Natural killer cell (primary cell): ENCODE results near the gene IL6ST. TPM values are rescaled to one million over a fixed set of nuclear protein-coding genes. Genes with fewer than 3 reads are reported as not detected.

ENCODE experiments used
- ATAC-seq, 3 donors: fragments of 150-1000 bp in 2 of 3; fragments of 200-7000 bp in 1 of 3; cut with Tn5 transposase; 1 replicate in 1 of 3; 2 replicates in 2 of 3; pipeline ENCODE4 v1.10.0; 2021; ENCODE audit warnings: mild to moderate bottlenecking in 2 of 3, moderate library complexity in 2 of 3
- DNase-seq, 2 donors: peaks; one replicate each; pipeline versions ENCODE4 v3.0.0 to v3.0.0-alpha.2; 2013 to 2021; ENCODE audit warnings: mixed read lengths in 1 of 2
- H3K27ac ChIP-seq: one replicate; pipeline ENCODE4 v1.5.1; 2013; ENCODE audit warnings: mild to moderate bottlenecking, low read length
- H3K27me3 ChIP-seq: one replicate; pipeline ENCODE4 v1.6.1; 2013; ENCODE audit warnings: low read length; ENCODE audit not compliant: control insufficient read depth, insufficient read depth
- H3K36me3 ChIP-seq: one replicate; pipeline ENCODE4 v1.6.1; 2013; ENCODE audit warnings: low read length; ENCODE audit not compliant: control insufficient read depth, insufficient read depth
- H3K4me1 ChIP-seq: one replicate; pipeline ENCODE4 v1.6.1; 2013; ENCODE audit warnings: low read length; ENCODE audit not compliant: control insufficient read depth, insufficient read depth
- H3K4me3 ChIP-seq: one replicate; pipeline ENCODE4 v1.5.1; 2013; ENCODE audit warnings: low read length
- H3K9me3 ChIP-seq: one replicate; pipeline ENCODE4 v1.6.1; 2013; ENCODE audit warnings: low read length; ENCODE audit not compliant: control insufficient read depth, insufficient read depth
- H3K27ac Mint-ChIP-seq, 2 donors: one replicate each; pipeline ENCODE4 v1.8.0; 2022; ENCODE audit warnings: mild to moderate bottlenecking in 2 of 2, mixed read lengths in 2 of 2, moderate library complexity in 1 of 2
- H3K27me3 Mint-ChIP-seq, 2 donors: one replicate each; pipeline ENCODE4 v1.8.0; 2022; ENCODE audit warnings: low read depth in 2 of 2, mixed read lengths in 2 of 2
- H3K36me3 Mint-ChIP-seq: one replicate; pipeline ENCODE4 v1.8.0; 2022; ENCODE audit warnings: mixed read lengths
- H3K4me1 Mint-ChIP-seq, 2 donors: one replicate each; pipeline ENCODE4 v1.8.0; 2022; ENCODE audit warnings: mixed read lengths in 2 of 2
- H3K4me3 Mint-ChIP-seq: one replicate; pipeline ENCODE4 v1.8.0; 2022; ENCODE audit warnings: mild to moderate bottlenecking, moderate library complexity, mixed read lengths
- H3K9me3 Mint-ChIP-seq, 2 donors: one replicate each; pipeline ENCODE4 v1.8.0; 2022; ENCODE audit warnings: mixed read lengths in 2 of 2
- WGBS: methylation state at CpG from one replicate; pipeline ENCODE4 v1.1.7; 2013; ENCODE audit warnings: missing lambda C conversion rate; ENCODE audit not compliant: insufficient coverage; 5-methylcytosine and 5-hydroxymethylcytosine counted together
- intact Hi-C: fragments of 100-400 bp; cut with micrococcal nuclease; formaldehyde crosslinking; loops from one replicate; pipeline ENCODE4 v1.14.2; 2022
- total RNA-seq, 4 donors: library from RNA; stranded (reverse); fragments of 120-200 nt in 1 of 4; gene quantifications; one replicate each; pipeline versions ENCODE4 v1.2.3 to v1.2.4, GENCODE V29; 2013 to 2022
- TF ChIP-seq, protein P1 (sequence below): fragments of 200-600 bp; IDR thresholded peaks from one replicate; pipeline ENCODE4 v1.8.0; 2022; ENCODE audit warnings: antibody characterized with exemption

The IL6ST gene
- total RNA-seq, 3 donors from 2014 or later (not counting 1 experiment from before 2014, with no cell fraction given) = 48.5 to 73.0 (median 53.8) TPM

DNA sequence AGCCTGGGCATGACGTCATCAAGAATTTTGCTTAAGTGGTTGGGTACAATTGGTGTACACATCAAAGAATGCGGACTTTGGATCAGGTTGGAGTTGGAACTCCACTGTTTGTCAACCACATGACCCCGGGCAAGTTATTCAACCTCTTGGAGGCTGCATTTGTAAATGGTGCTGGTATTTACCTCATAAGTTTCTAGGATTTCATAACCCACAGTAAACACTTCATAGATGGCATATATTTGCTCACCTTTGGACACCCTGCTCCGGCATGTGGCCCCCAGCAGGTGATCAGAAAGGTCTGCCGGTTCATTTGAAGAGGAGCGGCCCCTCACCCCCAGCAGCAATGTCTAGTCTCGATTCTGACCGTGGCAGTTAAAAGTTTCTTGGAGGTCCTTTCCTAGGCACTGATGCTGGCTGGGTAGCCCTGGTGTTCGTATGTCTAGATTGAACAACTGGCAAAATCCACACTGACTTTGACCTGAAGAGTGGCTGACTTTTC is 60.6 kb downstream of the IL6ST start:
- Histone ChIP-seq H3K4me1 (no peaks in the 10 kb centered on the region), H3K4me3 (no peak overlapping the region), H3K27me3 (no peaks in the 10 kb centered on the region), H3K27ac (no peak overlapping the region), H3K9me3 (no peaks in the 10 kb centered on the region), H3K36me3 (peaks cover 2% of the 10 kb centered on the region)
- H3K4me1 Mint-ChIP-seq = no peaks in the 10 kb centered on the region
- intact Hi-C loops = loop anchor here (10.0 kb wide), 1 partner anchor 381 kb away; no protein-coding TSS in a partner anchor
- no peaks in the 10 kb centered on the region for H3K27me3 Mint-ChIP-seq
- H3K9me3 Mint-ChIP-seq = no peaks in the 10 kb centered on the region
- no peaks in the 10 kb centered on the region for H3K36me3 Mint-ChIP-seq
- ATAC-seq (no peak), DNase-seq (no peak)
- no peak overlapping the region for H3K27ac Mint-ChIP-seq
- WGBS = 92% methylated on average over 9 of the region's 9 CpGs
- TF ChIP-seq, protein P1, sequence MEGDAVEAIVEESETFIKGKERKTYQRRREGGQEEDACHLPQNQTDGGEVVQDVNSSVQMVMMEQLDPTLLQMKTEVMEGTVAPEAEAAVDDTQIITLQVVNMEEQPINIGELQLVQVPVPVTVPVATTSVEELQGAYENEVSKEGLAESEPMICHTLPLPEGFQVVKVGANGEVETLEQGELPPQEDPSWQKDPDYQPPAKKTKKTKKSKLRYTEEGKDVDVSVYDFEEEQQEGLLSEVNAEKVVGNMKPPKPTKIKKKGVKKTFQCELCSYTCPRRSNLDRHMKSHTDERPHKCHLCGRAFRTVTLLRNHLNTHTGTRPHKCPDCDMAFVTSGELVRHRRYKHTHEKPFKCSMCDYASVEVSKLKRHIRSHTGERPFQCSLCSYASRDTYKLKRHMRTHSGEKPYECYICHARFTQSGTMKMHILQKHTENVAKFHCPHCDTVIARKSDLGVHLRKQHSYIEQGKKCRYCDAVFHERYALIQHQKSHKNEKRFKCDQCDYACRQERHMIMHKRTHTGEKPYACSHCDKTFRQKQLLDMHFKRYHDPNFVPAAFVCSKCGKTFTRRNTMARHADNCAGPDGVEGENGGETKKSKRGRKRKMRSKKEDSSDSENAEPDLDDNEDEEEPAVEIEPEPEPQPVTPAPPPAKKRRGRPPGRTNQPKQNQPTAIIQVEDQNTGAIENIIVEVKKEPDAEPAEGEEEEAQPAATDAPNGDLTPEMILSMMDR = no peak
- no peak overlapping the region for H3K4me3 Mint-ChIP-seq

DNA sequence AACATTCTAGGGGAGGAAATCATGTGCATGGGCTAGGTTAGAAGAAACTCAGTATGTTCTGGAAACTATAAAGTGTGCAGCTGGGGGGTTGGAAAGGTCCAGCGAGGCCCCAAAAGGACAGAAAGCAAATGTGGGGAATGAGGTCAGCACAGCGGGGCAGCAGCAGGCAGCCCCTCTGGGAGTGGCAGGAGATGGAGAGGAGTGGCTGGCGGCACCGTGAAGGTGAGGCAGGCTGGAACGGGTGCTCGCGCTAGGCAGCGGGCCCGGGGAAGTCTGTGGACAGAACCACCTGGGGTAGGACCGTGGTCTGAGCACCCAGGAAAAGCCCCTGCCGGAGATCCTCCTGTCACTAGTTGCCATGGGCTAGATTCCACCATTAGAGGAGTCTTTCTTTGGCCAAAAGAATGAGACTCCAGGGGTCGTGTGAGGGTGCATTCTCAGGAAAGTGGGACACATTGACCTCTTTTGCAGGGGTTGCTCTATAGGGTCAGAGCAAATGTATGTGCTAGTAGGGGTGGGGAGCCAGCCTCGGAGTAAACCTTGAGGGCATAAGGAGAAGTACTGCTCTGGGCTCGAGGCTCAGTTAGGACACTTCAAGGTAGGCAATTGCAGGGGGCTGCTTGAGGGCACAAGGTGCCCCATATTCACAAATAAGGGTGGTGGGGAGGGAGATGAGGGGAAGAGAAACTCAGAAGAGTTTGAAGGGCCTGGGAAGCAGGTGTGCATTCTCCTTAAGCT is 61.2 kb downstream of the IL6ST start:
- no peak overlapping the region for H3K4me3 Mint-ChIP-seq

DNA sequence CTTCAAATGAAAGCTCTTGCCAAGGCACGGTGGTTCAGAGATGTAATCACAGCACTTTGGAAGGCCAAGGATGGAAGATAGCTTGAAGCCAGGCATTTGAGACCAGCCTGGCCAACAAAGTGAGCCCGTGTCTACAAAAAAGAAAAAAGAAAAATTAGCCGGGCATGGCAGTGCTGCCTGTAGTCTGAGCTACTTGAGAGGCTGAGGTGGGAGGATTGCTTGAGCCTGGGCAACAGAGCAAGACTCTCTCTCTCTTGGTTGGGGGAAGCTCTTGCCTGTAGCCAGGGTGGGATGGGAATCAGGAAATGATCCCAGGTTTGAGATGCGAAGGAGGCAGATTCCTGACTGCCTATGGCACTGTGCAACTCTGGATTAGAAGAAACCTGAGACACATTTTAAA is 62.1 kb downstream of the IL6ST start:
- ATAC-seq (no peak), DNase-seq (no peak)
- no peaks in the 10 kb centered on the region for H3K9me3 Mint-ChIP-seq
- Histone ChIP-seq H3K4me3 (no peak overlapping the region), H3K9me3 (no peaks in the 10 kb centered on the region), H3K27ac (no peak overlapping the region), H3K27me3 (no peaks in the 10 kb centered on the region), H3K36me3 (no peaks in the 10 kb centered on the region), H3K4me1 (no peaks in the 10 kb centered on the region)
- 92% methylated on average over 4 of the region's 4 CpGs for WGBS
- TF ChIP-seq, protein P1 = no peak
- H3K4me3 Mint-ChIP-seq = no peak overlapping the region
- intact Hi-C loops = loop anchor here (10.0 kb wide), 1 partner anchor 382 kb away; no protein-coding TSS in a partner anchor
- H3K27ac Mint-ChIP-seq = no peak overlapping the region
- H3K4me1 Mint-ChIP-seq = no peaks in the 10 kb centered on the region
- H3K36me3 Mint-ChIP-seq = no peaks in the 10 kb centered on the region
- no peaks in the 10 kb centered on the region for H3K27me3 Mint-ChIP-seq

More for the DNA sequence above, 61.2 kb downstream of the IL6ST start:
- no peaks in the 10 kb centered on the region for H3K4me1 ChIP-seq
- ATAC-seq (no peak), DNase-seq (no peak)
- intact Hi-C loops = loop anchor here (10.0 kb wide), 1 partner anchor 381 kb away; no protein-coding TSS in a partner anchor
- 93% methylated on average over 14 of the region's 14 CpGs for WGBS
- Mint-ChIP-seq H3K27me3 (no peaks in the 10 kb centered on the region), H3K27ac (no peak overlapping the region), H3K36me3 (no peaks in the 10 kb centered on the region), H3K4me1 (no peaks in the 10 kb centered on the region), H3K9me3 (no peaks in the 10 kb centered on the region)
- no peak overlapping the region for H3K4me3 ChIP-seq
- no peaks in the 10 kb centered on the region for H3K27me3 ChIP-seq
- TF ChIP-seq, protein P1 = no peak
- H3K36me3 ChIP-seq = peaks cover 2% of the 10 kb centered on the region
- no peak overlapping the region for H3K27ac ChIP-seq
- H3K9me3 ChIP-seq = no peaks in the 10 kb centered on the region
